ENCODE data around the gene BACH2. TPM values are rescaled to one million over a fixed set of nuclear protein-coding genes. Genes with fewer than 3 reads are reported as not detected.

BACH2 gene
- polyA plus RNA-seq, 2 of the 4 experiments (the other 2 are of a cell fraction): 0.01 to 0.36 TPM

DNA sequence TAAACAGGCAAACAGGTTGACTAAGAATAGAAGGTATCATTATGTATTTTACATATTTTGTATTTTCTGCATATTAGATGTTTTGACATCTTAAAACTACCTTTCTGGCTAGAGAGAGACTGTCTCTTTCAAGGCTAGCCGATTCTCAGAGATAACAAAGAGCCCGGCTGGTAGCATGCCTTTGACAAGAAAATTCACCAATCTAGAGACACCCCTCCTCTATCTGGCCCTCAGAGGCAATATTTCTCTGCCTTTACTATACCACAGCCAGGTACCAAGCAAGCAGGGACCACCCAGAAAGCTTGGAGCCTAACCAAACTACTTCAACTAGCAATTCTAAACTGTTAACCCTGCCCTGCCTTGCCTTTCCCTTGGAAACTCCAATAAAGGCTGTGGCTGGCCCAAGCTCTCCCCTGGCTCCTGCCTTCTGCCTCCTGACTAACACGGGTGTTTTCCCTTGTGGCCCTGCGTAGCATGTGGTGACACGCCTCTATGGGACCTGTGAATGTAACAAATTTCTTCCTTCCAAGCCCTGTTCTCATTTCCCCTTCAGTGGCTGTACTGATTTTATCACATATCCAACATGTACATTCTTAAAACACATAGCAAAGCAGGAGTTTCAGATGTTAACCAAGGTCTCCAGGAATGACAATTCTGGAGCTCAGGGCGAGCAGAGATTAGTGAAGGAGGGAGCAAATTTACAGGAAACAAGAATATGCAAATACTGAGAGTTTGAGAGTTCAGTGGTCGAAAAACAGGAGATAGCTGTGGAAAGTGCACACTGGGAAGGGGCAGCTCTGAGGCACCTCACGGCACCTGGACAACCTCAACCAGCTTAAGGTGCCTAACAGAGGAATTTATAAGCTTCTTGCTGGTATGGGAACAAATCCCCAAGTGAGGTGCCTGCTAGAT lies 120.8 kb downstream of the BACH2 start:
- no peak for TF ChIP-seq NFE2L2 (conservative IDR thresholded peaks at IDR 0.05; ENCODE audit: low read length)
- TF ChIP-seq ZNF302 (CRISPR knock-in tag; IDR thresholded peaks at IDR 0.05): no peak
- TF ChIP-seq FOSB (CRISPR knock-in tag; IDR thresholded peaks at IDR 0.05): no peak
- TF ChIP-seq RAD21 (conservative IDR thresholded peaks at IDR 0.05 in 1 of 2, IDR thresholded peaks at IDR 0.05 in 1 of 2): no peak
- no peak for TF ChIP-seq MAX (IDR thresholded peaks at IDR 0.05)
- no peak for TF ChIP-seq EP300 (IDR thresholded peaks at IDR 0.05)
- no peak for TF ChIP-seq HDAC2 (IDR thresholded peaks at IDR 0.05)
- TF ChIP-seq RNF2 (IDR thresholded peaks at IDR 0.05; ENCODE audit: borderline replicate concordance, low read depth): no peak
- no peak for TF ChIP-seq HEYL (CRISPR knock-in tag; IDR thresholded peaks at IDR 0.05)
- TF ChIP-seq HOXB13 (CRISPR knock-in tag; IDR thresholded peaks at IDR 0.05; ENCODE audit: low read depth): no peak
- no peak for TF ChIP-seq HOXA7 (CRISPR knock-in tag; IDR thresholded peaks at IDR 0.05)
- TF ChIP-seq KDM1A (IDR thresholded peaks at IDR 0.05; ENCODE audit: low read depth): no peak
- no peak for TF ChIP-seq HOXB5 (CRISPR knock-in tag; IDR thresholded peaks at IDR 0.05)
- no peak for TF ChIP-seq POLR2A (IDR thresholded peaks at IDR 0.05; ENCODE audit: low read length)
- Histone ChIP-seq H3K4me3 (no peak overlapping the region), H3K4me1 (no peaks in the 10 kb centered on the region), H3K27ac (no peak overlapping the region), H3K9me3 (no peaks in the 10 kb centered on the region), H3K4me2 (no peak overlapping the region)
- ATAC-seq (no peak), FAIRE-seq (no peak), DNase-seq (ENCODE audit: low read depth in 1 of 2, low spot score in 1 of 2) (no peak)
- ChIA-PET POLR2A (no interaction called here), CTCF (interaction anchor here (1.5 kb wide), 1 partner anchor 235 kb away, joined by 3 read pairs; no protein-coding TSS in a partner anchor)
- WGBS (ENCODE audit: missing lambda C conversion rate): 56% methylated on average over 8 of the region's 8 CpGs

GRCh38 chr6:90173262-90173925 lies 123.2 kb downstream of the BACH2 start:
- H3K27ac ChIP-seq: no peak overlapping the region
- FAIRE-seq (no peak), ATAC-seq (no peak), DNase-seq (ENCODE audit: low read depth in 1 of 2, low spot score in 1 of 2) (no peak)
- TF ChIP-seq PBX3 (IDR thresholded peaks at IDR 0.05) (no peak), SREBF2 (IDR thresholded peaks at IDR 0.05) (no peak), ZC3H11A (IDR thresholded peaks at IDR 0.05) (no peak), JUN (IDR thresholded peaks at IDR 0.05) (no peak), RFX5 (IDR thresholded peaks at IDR 0.05) (no peak), USF2 (IDR thresholded peaks at IDR 0.05) (no peak), NFE2L2 (conservative IDR thresholded peaks at IDR 0.05; ENCODE audit: low read length) (no peak), RAD21 (conservative IDR thresholded peaks at IDR 0.05 in 1 of 2, IDR thresholded peaks at IDR 0.05 in 1 of 2) (no peak), PHF8 (IDR thresholded peaks at IDR 0.05; ENCODE audit: borderline replicate concordance, low read depth) (no peak), EP300 (IDR thresholded peaks at IDR 0.05) (no peak), MYC (IDR thresholded peaks at IDR 0.05; ENCODE audit: borderline replicate concordance, low read length) (no peak), ZNF302 (CRISPR knock-in tag; IDR thresholded peaks at IDR 0.05) (no peak), HOXB5 (CRISPR knock-in tag; IDR thresholded peaks at IDR 0.05) (no peak), CTCF (IDR thresholded peaks at IDR 0.05) (no peak), EHMT2 (IDR thresholded peaks at IDR 0.05; ENCODE audit: low read depth) (no peak), RARB (CRISPR knock-in tag; IDR thresholded peaks at IDR 0.05) (no peak)
- TF ChIP-seq, protein P1, sequence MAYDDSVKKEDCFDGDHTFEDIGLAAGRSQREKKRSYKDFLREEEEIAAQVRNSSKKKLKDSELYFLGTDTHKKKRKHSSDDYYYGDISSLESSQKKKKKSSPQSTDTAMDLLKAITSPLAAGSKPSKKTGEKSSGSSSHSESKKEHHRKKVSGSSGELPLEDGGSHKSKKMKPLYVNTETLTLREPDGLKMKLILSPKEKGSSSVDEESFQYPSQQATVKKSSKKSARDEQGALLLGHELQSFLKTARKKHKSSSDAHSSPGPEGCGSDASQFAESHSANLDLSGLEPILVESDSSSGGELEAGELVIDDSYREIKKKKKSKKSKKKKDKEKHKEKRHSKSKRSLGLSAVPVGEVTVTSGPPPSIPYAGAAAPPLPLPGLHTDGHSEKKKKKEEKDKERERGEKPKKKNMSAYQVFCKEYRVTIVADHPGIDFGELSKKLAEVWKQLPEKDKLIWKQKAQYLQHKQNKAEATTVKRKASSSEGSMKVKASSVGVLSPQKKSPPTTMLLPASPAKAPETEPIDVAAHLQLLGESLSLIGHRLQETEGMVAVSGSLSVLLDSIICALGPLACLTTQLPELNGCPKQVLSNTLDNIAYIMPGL (CRISPR knock-in tag; IDR thresholded peaks at IDR 0.05; ENCODE audit: borderline replicate concordance): no peak
- TF ChIP-seq, protein P2, sequence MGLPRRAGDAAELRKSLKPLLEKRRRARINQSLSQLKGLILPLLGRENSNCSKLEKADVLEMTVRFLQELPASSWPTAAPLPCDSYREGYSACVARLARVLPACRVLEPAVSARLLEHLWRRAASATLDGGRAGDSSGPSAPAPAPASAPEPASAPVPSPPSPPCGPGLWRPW (IDR thresholded peaks at IDR 0.05): no peak
- H3K4me1 ChIP-seq: no peaks in the 10 kb centered on the region
- H3K4me2 ChIP-seq: no peak overlapping the region
- H3K9me3 ChIP-seq: no peaks in the 10 kb centered on the region
- WGBS (ENCODE audit: missing lambda C conversion rate): 35% methylated on average over 3 of the region's 3 CpGs
- POLR2A ChIA-PET: no interaction called here
- CTCF ChIA-PET: no interaction called here
- no peak overlapping the region for H3K4me3 ChIP-seq
